H1 (cell line): Measurements from ENCODE around the gene SLK. TPM values are rescaled to one million over a fixed set of nuclear protein-coding genes. Genes with fewer than 3 reads are reported as not detected.
A peak's percentile ranks its signal among the peaks of the same experiment; 100 is the strongest.

Experiments
- CTCF ChIA-PET: fragments of 300-600 bp; sonication (Branson Sonifier 250); formaldehyde crosslinking; loops from one replicate; lab custom pipeline; 2021; ENCODE audit not compliant: partially characterized antibody; lab: Charles Lee
- POLR2A ChIA-PET: fragments of 300-600 bp; sonication (Branson Sonifier 250); formaldehyde crosslinking; loops from one replicate; lab custom pipeline; 2021; ENCODE audit warnings: inconsistent platforms; ENCODE audit not compliant: partially characterized antibody; lab: Charles Lee
- DNase-seq, 2 experiments: peaks; one replicate each; pipeline versions ENCODE4 v3.0.0 to v3.0.0-alpha.2; 2010 to 2022; ENCODE audit warnings: low spot score in 2 of 2, low read depth in 1 of 2, mixed read lengths in 1 of 2
- FAIRE-seq: peaks from 2 replicates; lab custom pipeline; 2011; peaks lifted over from hg19 to GRCh38; lab: Jason Lieb, UNC
- H2AFZ ChIP-seq: 2 replicates; pipeline ENCODE4 v1.8.1; 2012; ENCODE audit warnings: low read length, inconsistent platforms
- H2AK5ac ChIP-seq: 2 replicates; pipeline ENCODE4 v1.6.1; 2013; ENCODE audit warnings: low read depth, low read length
- H2BK120ac ChIP-seq: replicated peaks from 2 replicates; pipeline ENCODE3; 2013; ENCODE audit warnings: low read depth, low read length, inconsistent platforms
- H2BK12ac ChIP-seq: 2 replicates; pipeline ENCODE4 v1.6.1; 2013; ENCODE audit warnings: low read depth, low read length
- H2BK15ac ChIP-seq: 2 replicates; pipeline ENCODE4 v1.6.1; 2013; ENCODE audit warnings: low read length
- H2BK20ac ChIP-seq: 2 replicates; pipeline ENCODE4 v1.6.1; 2013; ENCODE audit warnings: low read length
- H2BK5ac ChIP-seq: 2 replicates; pipeline ENCODE4 v1.6.1; 2013; ENCODE audit warnings: low read depth, low read length
- H3K14ac ChIP-seq: 2 replicates; pipeline ENCODE4 v1.6.1; 2013; ENCODE audit warnings: inconsistent platforms; ENCODE audit not compliant: insufficient read length
- H3K18ac ChIP-seq: 2 replicates; pipeline ENCODE4 v1.6.1; 2013; ENCODE audit warnings: low read length; ENCODE audit errors: extremely low read depth
- H3K23ac ChIP-seq: 2 replicates; pipeline ENCODE4 v1.6.1; 2013; ENCODE audit warnings: inconsistent platforms; ENCODE audit not compliant: insufficient read length
- H3K23me2 ChIP-seq: 2 replicates; pipeline ENCODE4 v1.6.1; 2013; ENCODE audit warnings: low read depth, low read length
- H3K27ac ChIP-seq: 2 replicates; pipeline ENCODE4 v1.6.1; 2011; ENCODE audit warnings: low read depth, low read length, inconsistent platforms
- H3K27me3 ChIP-seq, 4 experiments: replicated peaks in 1 of 4; 1 replicate in 1 of 4; 2 replicates in 3 of 4; pipeline versions ENCODE4 v1.6.1 to v1.8.1; 2011 to 2013; ENCODE audit warnings: low read length in 3 of 4, mild to moderate bottlenecking in 3 of 4, inconsistent platforms in 2 of 4, mixed read lengths in 2 of 4, moderate library complexity in 1 of 4; ENCODE audit not compliant: control insufficient read depth in 3 of 4, insufficient read depth in 3 of 4; ENCODE audit errors: extremely low read depth in 1 of 4
- H3K36me3 ChIP-seq, 4 experiments: 2 replicates each; pipeline versions ENCODE4 v1.6.1 to v1.8.1; 2011 to 2013; ENCODE audit warnings: mild to moderate bottlenecking in 4 of 4, low read length in 3 of 4, moderate library complexity in 2 of 4, control low read depth in 1 of 4, inconsistent platforms in 1 of 4; ENCODE audit not compliant: insufficient read depth in 4 of 4, control insufficient read depth in 2 of 4
- H3K4ac ChIP-seq: replicated peaks from 2 replicates; pipeline ENCODE3; 2013; ENCODE audit warnings: low read length, low read depth, mixed read lengths, inconsistent platforms; ENCODE audit not compliant: insufficient read length
- H3K4me1 ChIP-seq, 4 experiments: replicated peaks in 1 of 4; 1 replicate in 1 of 4; 2 replicates in 3 of 4; pipeline versions ENCODE4 v1.6.1 to v1.8.1; 2011 to 2013; ENCODE audit warnings: low read length in 3 of 4, inconsistent platforms in 2 of 4, mixed read lengths in 1 of 4; ENCODE audit not compliant: insufficient read depth in 4 of 4, control insufficient read depth in 3 of 4
- H3K4me2 ChIP-seq, 2 experiments: 2 replicates each; pipeline versions ENCODE4 v1.6.1 to v1.8.1; 2011 to 2013; ENCODE audit warnings: low read depth in 2 of 2, low read length in 2 of 2, control low read depth in 1 of 2, inconsistent platforms in 1 of 2, mild to moderate bottlenecking in 1 of 2; ENCODE audit not compliant: insufficient read depth in 1 of 2
- H3K4me3 ChIP-seq, 4 experiments: fragments of 200-600, 300-600 bp in 1 of 4; sonication (generic), shearing (Covaris generic), sonication (Bioruptor Twin) in 1 of 4; 2 replicates each; pipeline versions ENCODE4 v1.5.1 to v1.8.1; 2011 to 2016; ENCODE audit warnings: low read length in 4 of 4, low read depth in 3 of 4, control low read depth in 2 of 4, inconsistent platforms in 2 of 4, mild to moderate bottlenecking in 2 of 4, mixed read lengths in 1 of 4, moderate library complexity in 1 of 4; ENCODE audit not compliant: insufficient read depth in 2 of 4; ENCODE audit errors: extremely low read depth in 1 of 4
- H3K56ac ChIP-seq: replicated peaks from 2 replicates; pipeline ENCODE3; 2013; ENCODE audit warnings: low read depth, mild to moderate bottlenecking, mixed read lengths, low read length, inconsistent platforms; ENCODE audit not compliant: insufficient read length
- H3K79me1 ChIP-seq: 2 replicates; pipeline ENCODE4 v1.6.1; 2013; ENCODE audit warnings: low read depth, low read length, control low read depth
- H3K79me2 ChIP-seq, 2 experiments: 2 replicates each; pipeline versions ENCODE4 v1.6.1 to v1.8.1; 2012 to 2013; ENCODE audit warnings: low read length in 2 of 2, mild to moderate bottlenecking in 2 of 2, inconsistent platforms in 1 of 2; ENCODE audit not compliant: insufficient read depth in 2 of 2, control insufficient read depth in 1 of 2
- H3K9ac ChIP-seq, 4 experiments: replicated peaks in 1 of 4; 1 replicate in 1 of 4; 2 replicates in 3 of 4; pipeline versions ENCODE4 v1.6.1 to v1.8.1; 2011 to 2013; ENCODE audit warnings: low read depth in 3 of 4, low read length in 3 of 4, control low read depth in 2 of 4, mild to moderate bottlenecking in 2 of 4, moderate library complexity in 2 of 4, inconsistent platforms in 1 of 4; ENCODE audit errors: extremely low read depth in 1 of 4
- H3K9me3 ChIP-seq, 2 experiments: 2 replicates each; pipeline versions ENCODE4 v1.6.1 to v1.8.1; 2012 to 2013; ENCODE audit warnings: mild to moderate bottlenecking in 2 of 2, moderate library complexity in 2 of 2, control low read depth in 1 of 2, inconsistent platforms in 1 of 2, low read depth in 1 of 2, low read length in 1 of 2, mixed read lengths in 1 of 2; ENCODE audit not compliant: insufficient read depth in 2 of 2
- H4K20me1 ChIP-seq, 2 experiments: replicated peaks in 1 of 2; 2 replicates each; pipeline versions ENCODE3 to v1.8.1; 2011 to 2013; ENCODE audit warnings: inconsistent platforms in 2 of 2, low read length in 2 of 2, mild to moderate bottlenecking in 1 of 2; ENCODE audit not compliant: insufficient read depth in 2 of 2, control insufficient read depth in 1 of 2
- H4K5ac ChIP-seq: 2 replicates; pipeline ENCODE4 v1.6.1; 2013; ENCODE audit warnings: low read length, low read depth, mixed read lengths, inconsistent platforms; ENCODE audit not compliant: insufficient read length
- H4K8ac ChIP-seq: 2 replicates; pipeline ENCODE4 v1.8.0; 2013; ENCODE audit warnings: mild to moderate bottlenecking, moderate library complexity, low read length, inconsistent platforms; ENCODE audit not compliant: insufficient read depth; ENCODE audit errors: extremely low read depth
- H4K91ac ChIP-seq: replicated peaks from 2 replicates; pipeline ENCODE3; 2013; ENCODE audit warnings: low read length, mixed read lengths, inconsistent platforms; ENCODE audit not compliant: insufficient read length
- BRCA1 ChIP-seq: IDR thresholded peaks from 2 replicates; pipeline ENCODE4 v1.6.1; 2012; ENCODE audit warnings: low read depth, low read length, improper control_type of control experiment
- CREB1 ChIP-seq: IDR thresholded peaks from 2 replicates; pipeline ENCODE4 v1.6.1; 2012; ENCODE audit warnings: inconsistent platforms
- CTCF ChIP-seq, 3 experiments: IDR thresholded peaks; 1 replicate in 2 of 3; 2 replicates in 1 of 3; pipeline versions ENCODE4 v1.5.1 to v1.6.1; 2011; ENCODE audit warnings: low read length in 3 of 3, mild to moderate bottlenecking in 3 of 3, inconsistent platforms in 2 of 3, low read depth in 1 of 3, moderate library complexity in 1 of 3; ENCODE audit not compliant: insufficient read depth in 1 of 3; ENCODE audit errors: control extremely low read depth in 1 of 3
- GABPA ChIP-seq: IDR thresholded peaks from 2 replicates; pipeline ENCODE4 v1.6.1; 2011; ENCODE audit warnings: mild to moderate bottlenecking, low read length, moderate library complexity, borderline replicate concordance; ENCODE audit not compliant: insufficient read depth
- POU5F1 ChIP-seq: IDR thresholded peaks from 2 replicates; pipeline ENCODE4 v1.6.1; 2011; ENCODE audit warnings: low read depth, mild to moderate bottlenecking, low read length, moderate library complexity
- WGBS, 2 experiments: shearing (Covaris generic) in 1 of 2; methylation state at CpG; one replicate each; pipeline versions ENCODE4 v1.1.6 to v1.1.7; 2013 to 2015; ENCODE audit warnings: low lambda C conversion rate in 2 of 2, mixed read lengths in 2 of 2, inconsistent platforms in 1 of 2, low coverage in 1 of 2, missing lambda C conversion rate in 1 of 2; ENCODE audit not compliant: insufficient replicate concordance in 2 of 2, insufficient coverage in 1 of 2, insufficient read length in 1 of 2; ENCODE audit errors: extremely low coverage in 1 of 2, missing lambda C conversion rate in 1 of 2; 5-methylcytosine and 5-hydroxymethylcytosine counted together
- polyA plus RNA-seq, 7 experiments: library from polyadenylated mRNA; depleted of rRNA in 3 of 7; stranded (reverse) in 5 of 7; unstranded in 2 of 7; fragments of >200 nt in 5 of 7; fragments of 200-250 nt in 2 of 7; gene quantifications; 1 replicate in 5 of 7; 2 replicates in 1 of 7; 4 replicates in 1 of 7; pipeline versions ENCODE4 v1.2.1 to v1.2.3, GENCODE V29; 2011 to 2013; ENCODE audit warnings: missing spikeins in 2 of 7, mixed read lengths in 2 of 7
- total RNA-seq: library from RNA; stranded (reverse); fragmentation: NEBNext Ultra II Directional; extraction: Animal tissue kit (Norgen Biotek cat#: 25700); gene quantifications from 2 replicates; pipeline ENCODE4 v1.2.1, GENCODE V29; 2021

Gene SLK
- total and polyA plus RNA-seq, 2 of the 8 experiments (the other 6 are each of a cell fraction or from before 2014, with no cell fraction given): 2.7 to 18.3 TPM

- H3K4me1 ChIP-seq: peaks cover 4 to 17% (median 11%) of the 10 kb centered on the region in 4 experiments; a peak in 5 of 7 replicates
- H2BK20ac ChIP-seq: no peak overlapping the region
- no peak overlapping the region for H2BK5ac ChIP-seq
- H2BK15ac ChIP-seq: peak overlapping the region; percentile 33; the same call in 1 of the 2 replicates
- H2AK5ac ChIP-seq: no peak overlapping the region
- no peak overlapping the region for H3K18ac ChIP-seq
- no peaks in the 10 kb centered on the region for H3K23me2 ChIP-seq
- peak overlapping the region; percentile 83 for H3K4ac ChIP-seq
- CTCF ChIA-PET: interaction anchor here (0.6 to 5.9 kb wide), 26 partner anchors 9 to 344 kb away, joined by 3 to 35 read pairs (median 4); partner anchors contain the start of genes CFAP58, GSTO1 and SFR1
- H3K4me3 ChIP-seq: no peak overlapping the region
- H4K91ac ChIP-seq: peak overlapping the region; percentile 16
- no peaks in the 10 kb centered on the region for H4K20me1 ChIP-seq
- no peak overlapping the region for H3K27ac ChIP-seq
- no peaks in the 10 kb centered on the region for H3K36me3 ChIP-seq
- no peak overlapping the region for H2BK12ac ChIP-seq
- WGBS, 2 experiments: 79% methylated on average over 14 of the region's 14 CpGs; no CpG with 5 or more reads in 1 of the 2 experiments
- no peaks in the 10 kb centered on the region for H3K79me1 ChIP-seq
- POLR2A ChIA-PET: interaction anchor here (1.6 to 7.1 kb wide), 2 partner anchors 66 to 210 kb away, joined by 4 to 43 read pairs; partner anchors contain the start of gene SFR1
- H3K9ac ChIP-seq: no peak overlapping the region
- no peak for FAIRE-seq
- no peak overlapping the region; the same call in 1 of the 2 replicates for H2AFZ ChIP-seq
- no peak overlapping the region for H3K14ac ChIP-seq
- no peak overlapping the region for H3K56ac ChIP-seq
- no peaks in the 10 kb centered on the region for H3K27me3 ChIP-seq
- H3K4me2 ChIP-seq: no peak overlapping the region
- H3K9me3 ChIP-seq: no peaks in the 10 kb centered on the region
- H3K79me2 ChIP-seq: no peaks in the 10 kb centered on the region
- no peak overlapping the region for H3K23ac ChIP-seq
- DNase-seq: no peak
- H4K8ac ChIP-seq: peak overlapping the region; percentile 40; the same call in 1 of the 2 replicates
- no peak overlapping the region for H4K5ac ChIP-seq
- H2BK120ac ChIP-seq: peak overlapping the region; percentile 26
- TF ChIP-seq CTCF (IDR thresholded peaks at IDR 0.05; ENCODE audit: control extremely low read depth in 1 of 3, insufficient read depth in 1 of 3, low read depth in 1 of 3, low read length in 3 of 3): peak; percentile 66 to 70 (median 66)
- TF ChIP-seq BRCA1: no peak
- no peak for TF ChIP-seq CREB1
- no peak for TF ChIP-seq POU5F1
- TF ChIP-seq GABPA: no peak
Measured at GRCh38 chr10:104056619-104057273, 89.8 kb downstream of the SLK start.
